Measurements from ENCODE around the gene CNN2.

Gene CNN2

GRCh38 chr19:1038978-1039645, 12.7 kb downstream of the CNN2 start:
- H3K27ac ChIP-seq = peak overlapping the region; percentile 80
- TF ChIP-seq, protein P1, sequence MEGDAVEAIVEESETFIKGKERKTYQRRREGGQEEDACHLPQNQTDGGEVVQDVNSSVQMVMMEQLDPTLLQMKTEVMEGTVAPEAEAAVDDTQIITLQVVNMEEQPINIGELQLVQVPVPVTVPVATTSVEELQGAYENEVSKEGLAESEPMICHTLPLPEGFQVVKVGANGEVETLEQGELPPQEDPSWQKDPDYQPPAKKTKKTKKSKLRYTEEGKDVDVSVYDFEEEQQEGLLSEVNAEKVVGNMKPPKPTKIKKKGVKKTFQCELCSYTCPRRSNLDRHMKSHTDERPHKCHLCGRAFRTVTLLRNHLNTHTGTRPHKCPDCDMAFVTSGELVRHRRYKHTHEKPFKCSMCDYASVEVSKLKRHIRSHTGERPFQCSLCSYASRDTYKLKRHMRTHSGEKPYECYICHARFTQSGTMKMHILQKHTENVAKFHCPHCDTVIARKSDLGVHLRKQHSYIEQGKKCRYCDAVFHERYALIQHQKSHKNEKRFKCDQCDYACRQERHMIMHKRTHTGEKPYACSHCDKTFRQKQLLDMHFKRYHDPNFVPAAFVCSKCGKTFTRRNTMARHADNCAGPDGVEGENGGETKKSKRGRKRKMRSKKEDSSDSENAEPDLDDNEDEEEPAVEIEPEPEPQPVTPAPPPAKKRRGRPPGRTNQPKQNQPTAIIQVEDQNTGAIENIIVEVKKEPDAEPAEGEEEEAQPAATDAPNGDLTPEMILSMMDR (IDR thresholded peaks at IDR 0.05) = no peak
- no peak for TF ChIP-seq ZFX (IDR thresholded peaks at IDR 0.05; ENCODE audit: borderline replicate concordance)

DNA sequence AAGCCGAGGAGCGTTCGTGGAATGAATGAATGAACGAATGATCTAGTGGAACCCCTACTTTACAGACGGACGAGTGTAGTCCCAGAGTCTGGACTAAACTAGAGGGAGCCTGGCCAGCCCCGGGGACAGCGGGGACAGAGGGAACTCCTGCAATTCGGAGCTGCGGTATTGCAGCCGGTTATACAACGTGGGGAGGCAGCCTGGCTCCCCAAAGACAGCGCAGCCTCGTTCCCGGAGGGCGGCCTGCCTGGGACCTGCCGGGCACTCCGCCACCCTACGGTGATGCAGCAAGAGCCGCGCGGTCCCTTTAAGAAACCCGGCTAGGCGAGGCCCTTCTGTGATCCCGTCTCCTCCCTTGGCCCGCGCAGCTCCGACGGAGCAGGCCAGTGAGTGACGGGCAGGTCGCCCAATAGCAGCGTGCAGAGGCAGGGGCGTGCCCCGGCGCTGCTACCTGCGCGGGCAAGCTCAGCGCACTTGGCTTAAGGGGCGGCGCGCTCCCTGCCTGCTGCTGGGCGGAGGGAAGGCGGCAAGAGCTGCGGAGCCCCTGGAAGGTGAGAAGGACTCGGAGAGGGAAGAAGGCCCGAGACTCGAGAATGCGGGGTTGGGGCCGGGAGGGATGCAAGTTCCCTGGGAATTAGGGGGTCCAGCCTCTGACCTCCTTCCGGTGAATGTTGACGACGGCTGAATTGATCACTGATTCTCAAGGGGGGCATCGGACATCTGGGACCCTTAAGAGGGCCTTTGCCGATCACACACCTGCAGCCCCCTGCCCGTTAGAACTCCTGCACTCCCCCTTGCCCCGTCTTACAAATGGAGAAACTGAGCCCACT, 13.5 kb downstream of the CNN2 start, which contains the start of gene ABCA7:
Gene ABCA7 (plus strand): TSS at position 462 of the 830 bp plus-strand sequence. CDS start 1,255 bp downstream, outside the sequence.
- H3K27ac ChIP-seq = peak within 1 kb of the TSS; percentile 80

GRCh38 chr19:1040476-1041271, 14.3 kb downstream of the CNN2 start:
- TF ChIP-seq, protein P1 (IDR thresholded peaks at IDR 0.05) = no peak
- TF ChIP-seq ZFX (IDR thresholded peaks at IDR 0.05; ENCODE audit: borderline replicate concordance) = no peak
- H3K27ac ChIP-seq = peak overlapping the region; percentile 80

More for the DNA sequence above, 13.5 kb downstream of the CNN2 start, which contains the start of gene ABCA7:
- TF ChIP-seq ZFX (IDR thresholded peaks at IDR 0.05; ENCODE audit: borderline replicate concordance) = no peak
- TF ChIP-seq, protein P1 (IDR thresholded peaks at IDR 0.05) = 0 out of 2 replicates have a peak, but pooled peaks have one; percentile 5

GRCh38 chr19:1041272-1041834, 14.9 kb downstream of the CNN2 start:
- no peak for TF ChIP-seq ZFX (IDR thresholded peaks at IDR 0.05; ENCODE audit: borderline replicate concordance)
- TF ChIP-seq, protein P1 (IDR thresholded peaks at IDR 0.05) = no peak
- peak overlapping the region; percentile 80 for H3K27ac ChIP-seq

DNA sequence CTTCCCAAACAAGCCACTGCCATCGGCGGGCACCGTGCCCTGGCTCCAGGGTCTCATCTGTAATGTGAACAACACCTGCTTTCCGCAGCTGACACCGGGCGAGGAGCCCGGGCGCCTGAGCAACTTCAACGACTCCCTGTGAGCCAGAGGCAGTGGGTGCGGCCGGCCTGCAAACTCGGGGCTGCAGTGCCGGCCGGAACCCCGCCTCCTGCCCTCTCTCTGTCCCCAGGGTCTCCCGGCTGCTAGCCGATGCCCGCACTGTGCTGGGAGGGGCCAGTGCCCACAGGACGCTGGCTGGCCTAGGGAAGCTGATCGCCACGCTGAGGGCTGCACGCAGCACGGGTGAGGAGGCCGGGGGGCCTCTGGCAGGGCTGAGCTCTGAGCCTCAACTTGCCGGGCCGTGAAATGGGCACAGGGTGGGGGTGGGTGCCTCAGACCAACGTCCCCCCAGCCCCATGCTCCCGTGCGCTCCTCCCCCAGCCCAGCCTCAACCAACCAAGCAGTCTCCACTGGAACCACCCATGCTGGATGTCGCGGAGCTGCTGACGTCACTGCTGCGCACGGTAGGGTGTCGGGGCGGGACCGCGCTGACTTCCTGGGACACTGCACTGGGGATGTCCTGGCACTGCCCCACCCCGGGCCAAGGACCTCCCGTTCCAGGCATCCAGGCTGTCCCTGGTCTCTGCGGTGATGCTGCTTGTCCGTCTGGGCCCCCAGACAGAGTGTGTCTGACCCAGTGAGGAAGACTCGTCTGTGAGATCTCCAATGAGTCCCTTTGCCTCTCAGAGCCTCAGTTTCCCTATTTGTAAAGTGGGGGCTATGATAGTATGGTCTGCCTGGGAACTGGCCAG, 15.7 kb downstream of the CNN2 start:
- no peak for TF ChIP-seq ZFX (IDR thresholded peaks at IDR 0.05; ENCODE audit: borderline replicate concordance)
- TF ChIP-seq, protein P1 (IDR thresholded peaks at IDR 0.05) = no peak
- H3K27ac ChIP-seq = no peak overlapping the region
